Astrocyte of the hippocampus (primary cell): ENCODE data around the gene BLOC1S1.

ENCODE experiments used
- DNase-seq: peaks from one replicate; pipeline ENCODE4 v3.0.0; 2011; ENCODE audit warnings: low read depth, low spot score

Gene BLOC1S1

GRCh38 chr12:55711786-55712553 lies 3.9 kb upstream of the BLOC1S1 start:
- no peak for DNase-seq

DNA sequence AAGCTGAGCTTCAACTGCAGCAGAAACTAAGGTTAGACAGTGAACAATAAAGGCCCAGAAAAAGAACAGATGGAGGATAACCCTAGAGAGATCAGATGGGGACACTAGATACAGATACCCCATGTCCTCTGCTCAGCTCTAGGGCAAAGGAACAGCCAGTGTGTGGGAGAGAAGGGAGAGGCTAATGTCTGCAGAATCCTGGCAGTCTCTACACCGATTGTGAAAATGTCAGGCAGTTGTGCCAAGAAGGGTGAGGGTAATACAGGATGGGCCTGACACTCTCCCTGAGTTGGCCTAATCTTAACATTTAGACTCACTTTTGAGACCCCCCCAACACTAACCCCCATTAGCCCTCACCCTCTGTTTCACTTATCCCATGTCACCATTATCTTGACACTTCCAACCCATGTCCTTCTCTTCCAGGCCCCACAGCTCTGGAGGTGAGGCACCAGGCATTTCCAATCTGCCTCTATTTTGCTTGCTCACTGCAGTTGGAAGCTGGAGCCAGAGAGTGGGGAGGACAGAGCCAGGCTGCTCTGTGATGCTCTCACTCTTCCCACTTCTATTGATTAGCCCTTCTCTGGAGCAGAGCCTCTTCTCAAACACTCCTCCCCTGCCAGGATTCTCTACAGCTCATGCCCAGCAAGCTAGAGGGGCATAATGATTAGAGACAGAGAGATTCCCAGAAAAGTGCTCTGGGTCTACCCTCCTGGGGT lies 3.0 kb upstream of the BLOC1S1 start:
- DNase-seq, result no peak

GRCh38 chr12:55713721-55714120 lies 2.1 kb upstream of the BLOC1S1 start:
- peak; percentile 71 for DNase-seq

DNA sequence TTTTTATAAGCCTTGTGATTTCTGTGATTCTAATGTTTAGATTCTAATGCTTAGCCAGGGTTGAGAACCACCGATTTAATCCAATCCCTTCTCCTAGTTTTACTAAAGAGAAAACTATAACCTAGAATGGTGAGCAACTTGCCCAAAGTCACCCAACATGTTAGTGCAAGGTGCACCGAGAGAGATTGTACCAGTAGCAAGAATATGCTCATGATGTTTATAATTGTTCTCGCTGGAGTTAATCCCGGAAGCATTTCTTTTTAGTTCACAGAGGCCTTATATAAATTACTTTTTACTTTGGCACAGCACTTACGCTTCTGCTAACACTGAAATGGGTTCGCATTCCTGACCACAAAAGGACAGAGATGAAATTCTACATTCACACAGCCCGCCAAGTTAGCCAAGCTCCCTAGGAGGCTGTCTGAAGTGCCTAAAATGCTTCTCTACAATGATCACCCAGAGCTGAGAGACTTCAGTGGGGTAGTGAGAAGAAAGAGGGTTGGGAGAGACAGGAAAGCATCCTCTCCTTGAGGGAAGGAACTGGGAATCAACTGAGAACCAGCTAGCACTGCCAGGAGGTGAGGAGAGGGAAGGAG lies 579 bp upstream of the BLOC1S1 start:
- peak; percentile 40 for DNase-seq

DNA sequence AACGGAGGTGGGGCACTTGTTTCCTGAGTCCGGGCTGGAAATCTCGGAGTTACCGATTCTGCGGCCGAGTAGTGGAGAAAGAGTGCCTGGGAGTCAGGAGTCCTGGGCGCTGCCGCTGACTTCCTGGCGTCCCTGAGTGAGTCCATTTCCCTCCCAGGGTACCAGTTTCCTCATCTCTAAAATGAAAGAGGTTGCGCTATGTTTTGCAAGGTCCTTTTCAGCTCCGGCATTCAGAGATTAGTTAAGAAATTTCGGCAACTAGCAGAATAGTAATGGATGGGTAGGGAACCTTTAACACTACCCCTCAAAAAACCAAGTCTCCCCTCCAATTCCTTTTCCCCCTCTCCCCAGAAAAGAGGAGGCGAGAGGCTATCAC lies 724 bp downstream of the BLOC1S1 start:
- DNase-seq, result no peak

GRCh38 chr12:55717011-55718007 lies 1.5 kb downstream of the BLOC1S1 start:
- peak; percentile 55 for DNase-seq

- DNase-seq, result peak; percentile 72
These were observed 2.2 kb downstream of the BLOC1S1 start for GRCh38 chr12:55718015-55718414.

DNA sequence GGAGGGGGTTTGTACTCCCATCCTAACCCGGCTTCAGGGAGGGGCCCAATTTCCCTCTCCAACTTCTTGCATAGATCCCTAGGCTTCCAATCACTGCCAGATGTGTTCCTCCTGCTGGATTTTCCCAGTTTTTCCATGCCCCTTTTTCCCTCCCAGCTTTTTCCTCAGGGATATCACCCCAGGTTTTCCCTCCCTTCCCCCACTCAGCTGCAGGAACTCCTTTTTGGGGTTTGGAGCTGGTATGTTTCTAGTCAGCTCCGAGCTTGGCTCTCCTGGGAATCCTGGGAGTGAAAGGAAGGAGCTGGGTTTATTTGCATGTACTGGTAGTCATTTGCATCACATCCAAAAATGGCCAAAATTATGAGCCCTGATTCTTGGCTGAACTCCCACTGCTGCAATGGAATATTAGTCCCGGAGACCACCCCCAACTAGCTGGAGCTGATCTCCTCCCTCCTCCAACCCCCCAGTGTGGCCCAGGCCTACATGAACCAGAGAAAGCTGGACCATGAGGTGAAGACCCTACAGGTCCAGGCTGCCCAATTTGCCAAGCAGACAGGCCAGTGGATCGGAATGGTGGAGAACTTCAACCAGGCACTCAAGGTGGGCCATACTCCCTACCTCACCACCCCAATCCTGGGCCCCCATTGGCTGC lies 2.9 kb downstream of the BLOC1S1 start:
- no peak for DNase-seq

DNA sequence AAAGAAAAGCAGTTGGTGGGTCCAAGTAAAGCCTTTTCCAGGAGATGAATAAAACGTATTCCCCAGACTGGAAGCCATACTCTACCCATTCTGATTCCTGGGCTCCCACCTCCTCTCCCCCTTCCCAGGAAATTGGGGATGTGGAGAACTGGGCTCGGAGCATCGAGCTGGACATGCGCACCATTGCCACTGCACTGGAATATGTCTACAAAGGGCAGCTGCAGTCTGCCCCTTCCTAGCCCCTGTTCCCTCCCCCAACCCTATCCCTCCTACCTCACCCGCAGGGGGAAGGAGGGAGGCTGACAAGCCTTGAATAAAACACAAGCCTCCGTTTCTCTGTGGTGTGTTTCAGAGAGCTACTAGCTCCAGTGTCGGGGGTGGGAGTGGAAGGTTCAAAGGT lies 3.5 kb downstream of the BLOC1S1 start:
- DNase-seq, result no peak

GRCh38 chr12:55720071-55720564 lies 4.3 kb downstream of the BLOC1S1 start, which contains the start of gene RDH5:
TSS of gene RDH5 (plus strand) at chr12:55720393. CDS start at chr12:55721185, 792 bp downstream.
- peak; percentile 79 for DNase-seq

- DNase-seq, result peak; percentile 95
These were observed 5.1 kb downstream of the BLOC1S1 start for GRCh38 chr12:55720894-55721444.

- no peak for DNase-seq
These were observed 5.9 kb downstream of the BLOC1S1 start for GRCh38 chr12:55721601-55722213.

- DNase-seq, result no peak
These were observed 7.1 kb downstream of the BLOC1S1 start for GRCh38 chr12:55722948-55723347.

DNA sequence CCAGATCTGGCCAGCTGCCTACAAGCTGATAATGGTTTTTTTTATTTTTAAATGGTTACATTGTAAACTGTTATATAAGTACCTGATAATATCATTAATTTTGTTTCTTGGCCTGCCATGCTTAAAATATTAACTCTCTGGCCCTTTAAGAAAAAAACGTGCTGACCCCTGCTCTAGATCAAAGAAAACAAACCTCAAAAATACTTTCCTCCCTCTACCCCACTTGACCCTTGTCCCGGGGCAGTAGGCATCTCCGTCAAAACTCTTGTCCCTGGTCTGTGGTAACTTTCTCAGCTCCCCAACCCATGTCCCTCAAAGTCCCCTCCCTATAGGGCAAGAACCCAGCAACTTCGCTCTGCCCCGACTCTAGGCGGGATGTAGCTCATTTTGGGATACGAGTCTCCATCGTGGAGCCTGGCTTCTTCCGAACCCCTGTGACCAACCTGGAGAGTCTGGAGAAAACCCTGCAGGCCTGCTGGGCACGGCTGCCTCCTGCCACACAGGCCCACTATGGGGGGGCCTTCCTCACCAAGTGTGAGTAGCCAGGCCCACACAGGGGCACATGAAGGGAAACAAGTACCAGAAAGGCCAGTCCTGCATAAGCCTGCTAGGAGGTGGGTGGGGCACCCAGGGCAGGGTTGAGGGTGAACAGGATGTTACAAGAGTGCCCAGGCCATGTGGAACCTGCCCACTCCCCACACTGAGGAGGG lies 7.8 kb downstream of the BLOC1S1 start:
- no peak for DNase-seq

DNA sequence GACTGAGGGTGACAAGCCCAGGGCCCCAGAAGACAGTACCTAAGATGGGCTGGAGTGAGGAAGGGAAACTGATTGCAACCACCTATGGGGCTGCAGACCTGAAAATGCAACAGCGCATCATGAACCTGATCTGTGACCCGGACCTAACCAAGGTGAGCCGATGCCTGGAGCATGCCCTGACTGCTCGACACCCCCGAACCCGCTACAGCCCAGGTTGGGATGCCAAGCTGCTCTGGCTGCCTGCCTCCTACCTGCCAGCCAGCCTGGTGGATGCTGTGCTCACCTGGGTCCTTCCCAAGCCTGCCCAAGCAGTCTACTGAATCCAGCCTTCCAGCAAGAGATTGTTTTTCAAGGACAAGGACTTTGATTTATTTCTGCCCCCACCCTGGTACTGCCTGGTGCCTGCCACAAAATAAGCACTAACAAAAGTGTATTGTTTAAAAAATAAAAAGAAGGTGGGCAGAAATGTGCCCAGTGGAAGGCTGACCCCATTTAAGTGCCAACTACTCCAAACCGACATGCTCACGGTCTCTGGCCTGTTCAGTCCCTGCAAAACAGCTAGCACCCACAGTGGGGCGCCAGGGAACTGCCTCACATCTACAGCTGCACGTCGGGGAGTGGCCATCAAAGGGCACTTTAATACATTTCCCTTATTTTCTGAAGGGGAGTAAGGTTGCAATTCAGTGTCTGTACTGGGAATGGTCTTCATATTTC lies 8.5 kb downstream of the BLOC1S1 start:
- DNase-seq, result peak; percentile 78

GRCh38 chr12:55724940-55725309 lies 9.1 kb downstream of the BLOC1S1 start:
- DNase-seq, result no peak

DNA sequence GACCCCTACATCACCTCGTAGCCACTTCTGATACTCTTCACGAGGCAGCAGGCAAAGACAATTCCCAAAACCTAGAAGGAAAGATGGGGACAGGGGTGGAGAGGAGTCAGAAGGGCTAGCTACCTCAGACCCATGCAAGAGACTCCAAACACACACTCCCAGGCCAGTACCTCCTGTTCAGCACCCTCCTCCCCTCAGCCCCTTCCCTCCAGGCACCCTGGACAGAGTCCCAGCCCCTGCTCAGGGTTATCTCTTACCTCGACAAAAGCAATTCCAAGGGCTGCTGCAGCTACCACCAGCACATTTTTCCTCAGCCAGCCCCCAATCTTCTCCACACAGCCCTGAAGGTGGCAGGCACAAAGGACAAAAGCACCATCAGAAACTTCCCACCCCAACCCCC lies 9.7 kb downstream of the BLOC1S1 start:
- DNase-seq, result no peak

- DNase-seq, result no peak
These were observed 11.1 kb downstream of the BLOC1S1 start for GRCh38 chr12:55726971-55727370.
